ENCODE data around the gene PRR23E. TPM values are rescaled to one million over a fixed set of nuclear protein-coding genes. Genes with fewer than 3 reads are reported as not detected.

The PRR23E gene
- polyA plus RNA-seq, 1 of the 3 experiments (the other 2 are of a cell fraction), result not detected

GRCh38 chr3:127217596-127218453 lies 24.9 kb downstream of the PRR23E start:
- TF ChIP-seq PBX3 (IDR thresholded peaks at IDR 0.05) (peak; percentile 53; the same call in 1 of the 2 replicates), POLR2AphosphoS5 (IDR thresholded peaks at IDR 0.05; ENCODE audit: low read depth, low read length) (peak; percentile 27; the same call in 1 of the 2 replicates), SIN3A (IDR thresholded peaks at IDR 0.05; ENCODE audit: borderline replicate concordance, low read depth, low read length) (no peak), MEF2A (IDR thresholded peaks at IDR 0.05; ENCODE audit: borderline replicate concordance, low read depth) (peak; percentile 42; the same call in 1 of the 2 replicates), FOSL2 (IDR thresholded peaks at IDR 0.05; ENCODE audit: borderline replicate concordance, low read depth) (peak; percentile 57; the same call in 1 of the 2 replicates), MXI1 (IDR thresholded peaks at IDR 0.05; ENCODE audit: low read depth, low read length) (no peak), RXRA (IDR thresholded peaks at IDR 0.05; ENCODE audit: borderline replicate concordance, low read depth) (peak; percentile 56; the same call in 1 of the 2 replicates), REST (IDR thresholded peaks at IDR 0.05; ENCODE audit: low read depth, low read length) (no peak), NFIC (IDR thresholded peaks at IDR 0.05; ENCODE audit: borderline replicate concordance) (peak; percentile 70), JUND (IDR thresholded peaks at IDR 0.05) (peak; percentile 33), EP300 (IDR thresholded peaks at IDR 0.05; ENCODE audit: borderline replicate concordance in 1 of 2, low read depth in 1 of 2, low read length in 1 of 2) (peak in 1 of 2 experiments; percentile 58; a peak in 1 of 4 replicates)
- H4K20me1 ChIP-seq (ENCODE audit: insufficient read depth), result no peaks in the 10 kb centered on the region
- H3K36me3 ChIP-seq (replicated peaks in 1 of 2; ENCODE audit: control insufficient read depth in 1 of 2, insufficient read depth in 2 of 2, low read length in 1 of 2), result no peaks in the 10 kb centered on the region
- 52% methylated on average over 9 of the region's 9 CpGs for WGBS (ENCODE audit: low lambda C conversion rate)
- H3K4me1 ChIP-seq (ENCODE audit: control insufficient read depth in 1 of 2, insufficient read depth in 2 of 2, low read depth in 1 of 2, low read length in 1 of 2), result peaks cover 14 to 23% of the 10 kb centered on the region in 2 experiments; a peak in 2 of 4 replicates
- no peaks in the 10 kb centered on the region for H3K27me3 ChIP-seq (ENCODE audit: insufficient read depth)
- H3F3A ChIP-seq (replicated peaks; ENCODE audit: insufficient read depth), result peaks cover 19% of the 10 kb centered on the region
- no peaks in the 10 kb centered on the region for H3K79me2 ChIP-seq (ENCODE audit: insufficient read depth)
- ChIA-PET POLR2A (no interaction called here), CTCF (interaction anchor here (1.3 kb wide), 1 partner anchor 11 kb away, joined by 3 read pairs; no protein-coding TSS in a partner anchor)
- H2AFZ ChIP-seq (ENCODE audit: low read depth), result 0 out of 2 replicates have a peak overlapping the region, but pooled peaks have one; percentile 21
- H3K9ac ChIP-seq, result no peak overlapping the region
- H3K27ac ChIP-seq (ENCODE audit: low read depth in 2 of 2, low read length in 1 of 2), result peak overlapping the region; percentile 24 to 64; a peak in 3 of 4 replicates
- no peaks in the 10 kb centered on the region for H3K9me2 ChIP-seq
- peak overlapping the region; percentile 38 for H3K4me2 ChIP-seq
- H3K4me3 ChIP-seq (ENCODE audit: low read depth in 2 of 2, low read length in 1 of 2), result no peak overlapping the region
- no peak for DNase-seq
- H3K9me3 ChIP-seq, result no peaks in the 10 kb centered on the region

Measured in SK-N-SH (cell line).